Measurements from ENCODE around the gene RPL13A. TPM values are rescaled to one million over a fixed set of nuclear protein-coding genes. Genes with fewer than 3 reads are reported as not detected.

Gene RPL13A
- polyA plus RNA-seq (2013, experiment 1 of 2), result 5,150 TPM
- polyA plus RNA-seq (2013, experiment 2 of 2), result 5,166 TPM

DNA sequence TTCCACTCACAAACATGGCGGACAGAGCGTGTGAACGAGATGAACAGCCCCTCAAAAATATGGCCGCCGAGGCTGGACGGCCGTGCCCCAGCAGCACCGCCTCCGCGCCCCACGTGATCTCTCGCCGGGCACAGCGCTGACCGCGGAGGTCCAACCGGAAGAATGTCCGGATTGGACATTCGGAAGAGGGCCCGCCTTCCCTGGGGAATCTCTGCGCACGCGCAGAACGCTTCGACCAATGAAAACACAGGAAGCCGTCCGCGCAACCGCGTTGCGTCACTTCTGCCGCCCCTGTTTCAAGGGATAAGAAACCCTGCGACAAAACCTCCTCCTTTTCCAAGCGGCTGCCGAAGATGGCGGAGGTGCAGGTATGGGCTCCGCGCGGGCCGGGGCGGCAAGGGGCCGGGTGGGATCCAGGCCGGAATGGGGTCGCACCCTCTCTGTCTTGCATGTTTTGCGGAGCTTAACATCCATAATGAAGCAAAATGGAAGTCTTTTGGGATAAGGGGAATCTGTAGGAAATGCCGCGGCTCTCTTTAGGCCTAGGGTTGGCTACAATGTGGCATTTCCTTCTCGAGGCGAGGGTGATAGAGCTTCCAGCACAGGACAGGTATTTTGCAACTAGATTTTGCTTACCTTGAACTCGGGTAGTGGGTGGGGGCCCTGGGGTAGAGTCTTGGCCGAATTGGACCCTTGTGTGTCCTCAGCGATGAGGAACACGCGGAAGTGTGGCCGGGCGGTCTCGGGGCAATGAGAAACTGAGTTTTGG is at the start of gene RPL13A:
TSS of gene RPL13A (plus strand) at position 332 of the 769 bp plus-strand sequence. CDS start at position 354, 22 bp downstream.
- WGBS (ENCODE audit: extremely low coverage, insufficient coverage, low lambda C conversion rate), result no CpG with 5 or more reads among the region's 57 CpGs
- Histone ChIP-seq H3K23ac (ENCODE audit: low read length) (peak within 1 kb of the TSS; percentile 90), H3K4me1 (ENCODE audit: control insufficient read depth, low read depth, low read length) (peaks cover 2% of the 10 kb centered on the region), H4K5ac (ENCODE audit: low read length) (peak within 1 kb of the TSS; percentile 44), H2BK120ac (ENCODE audit: low read depth, low read length) (peak within 1 kb of the TSS; percentile 73), H3K4me3 (ENCODE audit: low read length) (peak within 1 kb of the TSS; percentile 85), H2BK5ac (ENCODE audit: low read length) (peak within 1 kb of the TSS; percentile 44), H4K8ac (ENCODE audit: low read depth, low read length) (peak within 1 kb of the TSS; percentile 60), H3K18ac (ENCODE audit: low read length) (peak within 1 kb of the TSS; percentile 91), H3K27ac (ENCODE audit: low read depth, low read length) (peak within 1 kb of the TSS; percentile 85), H3K56ac (ENCODE audit: low read length) (peak within 1 kb of the TSS; percentile 99), H3K27me3 (ENCODE audit: insufficient read depth, low read length, poor library complexity) (no peaks in the 10 kb centered on the region), H3K36me3 (ENCODE audit: control insufficient read depth, insufficient read depth, low read length) (peaks cover 27% of the 10 kb centered on the region), H3K4ac (ENCODE audit: low read depth, low read length) (peak within 1 kb of the TSS; percentile 91), H3K4me2 (ENCODE audit: low read length) (peak within 1 kb of the TSS; percentile 69), H3K9ac (ENCODE audit: low read length) (peak within 1 kb of the TSS; percentile 100), H3K79me1 (ENCODE audit: low read length) (peaks cover 13% of the 10 kb centered on the region), H2BK15ac (replicated peaks; ENCODE audit: low read depth) (no peak within 1 kb of the TSS), H3K79me2 (ENCODE audit: control insufficient read depth, insufficient read depth, low read length) (peaks cover 34% of the 10 kb centered on the region), H2AK5ac (ENCODE audit: low read length) (peak within 1 kb of the TSS; percentile 98)
- peak; percentile 100 for DNase-seq

DNA sequence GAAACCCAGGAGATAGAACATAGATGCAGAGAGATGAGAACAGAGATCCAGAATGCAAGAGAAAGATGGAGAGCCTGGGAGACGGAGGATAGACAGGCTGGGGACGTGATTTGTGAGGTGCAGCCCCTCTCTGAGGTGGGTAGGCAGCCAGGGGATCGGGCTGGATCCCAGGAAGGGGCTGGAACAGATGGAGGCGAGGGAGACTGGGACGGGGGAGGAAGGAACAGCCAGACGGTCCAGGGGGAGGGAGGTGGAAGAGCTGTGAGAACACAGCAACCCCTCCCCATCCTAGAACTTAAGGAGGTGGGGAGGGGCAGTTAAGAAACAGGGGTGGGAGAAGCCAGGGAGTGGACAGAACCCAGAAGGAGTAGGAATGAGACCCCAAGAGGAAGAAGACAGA is 49.1 kb upstream of the RPL13A start:
- H3K4me2 ChIP-seq (ENCODE audit: low read length), result no peak overlapping the region
- H3K4me1 ChIP-seq (ENCODE audit: control insufficient read depth, low read depth, low read length), result peaks cover 2% of the 10 kb centered on the region

DNA sequence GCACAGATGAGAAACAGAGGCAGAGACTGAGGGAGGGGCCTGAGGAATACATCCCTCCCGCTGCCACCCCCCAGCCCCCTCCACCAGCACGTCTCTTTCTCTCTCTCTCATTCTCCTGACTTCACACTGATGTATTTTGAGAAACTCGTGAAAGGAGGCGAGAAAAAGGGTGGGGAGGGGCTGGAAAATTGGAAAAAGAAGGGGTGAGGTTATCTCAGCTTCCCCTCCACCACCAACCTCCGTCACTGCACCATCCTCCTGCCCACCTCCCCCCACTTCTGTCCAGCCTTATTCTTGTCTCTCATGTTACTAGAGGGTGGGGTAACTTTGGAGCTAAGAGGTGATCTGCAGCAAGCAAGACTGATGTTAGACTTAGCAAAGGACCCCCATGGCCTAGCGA is 47.6 kb upstream of the RPL13A start:
- Histone ChIP-seq H3K4me1 (ENCODE audit: control insufficient read depth, low read depth, low read length) (peaks cover 2% of the 10 kb centered on the region), H2BK120ac (ENCODE audit: low read depth, low read length) (no peak overlapping the region), H3K56ac (ENCODE audit: low read length) (no peak overlapping the region), H3K79me1 (ENCODE audit: low read length) (no peaks in the 10 kb centered on the region), H3K36me3 (ENCODE audit: control insufficient read depth, insufficient read depth, low read length) (no peaks in the 10 kb centered on the region), H3K79me2 (ENCODE audit: control insufficient read depth, insufficient read depth, low read length) (no peaks in the 10 kb centered on the region), H4K8ac (ENCODE audit: low read depth, low read length) (no peak overlapping the region), H3K4me2 (ENCODE audit: low read length) (no peak overlapping the region), H3K27me3 (ENCODE audit: insufficient read depth, low read length, poor library complexity) (peaks cover 36% of the 10 kb centered on the region), H2BK5ac (ENCODE audit: low read length) (no peak overlapping the region), H3K27ac (ENCODE audit: low read depth, low read length) (no peak overlapping the region), H3K23ac (ENCODE audit: low read length) (no peak overlapping the region), H3K4me3 (ENCODE audit: low read length) (no peak overlapping the region), H3K9ac (ENCODE audit: low read length) (no peak overlapping the region), H2BK15ac (replicated peaks; ENCODE audit: low read depth) (no peak overlapping the region), H4K5ac (ENCODE audit: low read length) (no peak overlapping the region), H2AK5ac (ENCODE audit: low read length) (no peak overlapping the region), H3K4ac (ENCODE audit: low read depth, low read length) (no peak overlapping the region), H3K18ac (ENCODE audit: low read length) (no peak overlapping the region)
- no CpG with 5 or more reads among the region's 6 CpGs for WGBS (ENCODE audit: extremely low coverage, insufficient coverage, low lambda C conversion rate)
- no peak for DNase-seq

More for the DNA sequence above, 49.1 kb upstream of the RPL13A start:
- Histone ChIP-seq H3K9ac (ENCODE audit: low read length) (no peak overlapping the region), H3K56ac (ENCODE audit: low read length) (no peak overlapping the region), H2AK5ac (ENCODE audit: low read length) (no peak overlapping the region), H3K27me3 (ENCODE audit: insufficient read depth, low read length, poor library complexity) (peaks cover 39% of the 10 kb centered on the region), H4K8ac (ENCODE audit: low read depth, low read length) (no peak overlapping the region), H3K4me3 (ENCODE audit: low read length) (no peak overlapping the region), H3K27ac (ENCODE audit: low read depth, low read length) (no peak overlapping the region), H3K36me3 (ENCODE audit: control insufficient read depth, insufficient read depth, low read length) (no peaks in the 10 kb centered on the region), H3K79me2 (ENCODE audit: control insufficient read depth, insufficient read depth, low read length) (no peaks in the 10 kb centered on the region), H3K4ac (ENCODE audit: low read depth, low read length) (no peak overlapping the region), H3K18ac (ENCODE audit: low read length) (no peak overlapping the region), H2BK5ac (ENCODE audit: low read length) (no peak overlapping the region), H4K5ac (ENCODE audit: low read length) (no peak overlapping the region), H3K23ac (ENCODE audit: low read length) (no peak overlapping the region), H2BK120ac (ENCODE audit: low read depth, low read length) (no peak overlapping the region), H2BK15ac (replicated peaks; ENCODE audit: low read depth) (no peak overlapping the region), H3K79me1 (ENCODE audit: low read length) (no peaks in the 10 kb centered on the region)
- no peak for DNase-seq
- no CpG with 5 or more reads among the region's 6 CpGs for WGBS (ENCODE audit: extremely low coverage, insufficient coverage, low lambda C conversion rate)

DNA sequence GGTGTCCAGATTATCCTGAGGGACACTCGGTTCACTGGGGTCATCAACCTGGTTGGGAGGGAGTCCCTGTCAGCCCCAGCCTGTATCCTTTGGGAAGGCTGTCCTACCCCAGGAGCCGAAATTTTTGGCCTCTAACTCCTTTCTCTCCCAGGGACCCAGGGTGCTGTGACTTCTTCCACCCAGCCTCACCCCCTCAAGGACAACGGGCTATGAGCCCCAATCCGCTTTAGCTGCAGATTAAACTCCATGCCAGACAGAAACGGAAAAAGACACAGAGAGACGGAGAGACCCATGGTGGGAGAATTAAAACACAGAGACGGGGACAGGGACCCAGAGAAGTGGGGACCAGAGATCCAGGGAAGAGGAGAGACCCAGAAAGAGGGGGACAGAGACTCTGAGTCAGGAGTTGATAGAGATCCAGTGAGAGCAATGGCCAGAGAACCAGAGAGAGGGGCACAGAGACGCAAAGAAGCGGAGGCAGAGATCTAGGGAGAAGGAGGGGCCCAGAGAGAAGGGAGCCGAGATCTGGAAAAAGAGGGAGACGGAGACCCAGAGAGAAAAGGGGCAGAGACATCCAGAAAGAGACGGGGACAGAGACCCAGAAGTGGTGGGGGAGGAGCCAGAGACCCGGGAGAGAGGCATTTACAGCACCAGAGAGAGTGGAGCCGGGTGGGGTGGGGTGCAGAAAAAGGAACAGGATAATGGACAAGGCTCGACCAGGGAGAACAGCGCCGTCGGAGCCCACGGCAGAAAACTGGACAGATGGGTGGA is 46.8 kb upstream of the RPL13A start:
- Histone ChIP-seq H3K27ac (ENCODE audit: low read depth, low read length) (no peak overlapping the region), H2AK5ac (ENCODE audit: low read length) (no peak overlapping the region), H2BK120ac (ENCODE audit: low read depth, low read length) (no peak overlapping the region), H3K4me2 (ENCODE audit: low read length) (no peak overlapping the region), H3K79me2 (ENCODE audit: control insufficient read depth, insufficient read depth, low read length) (no peaks in the 10 kb centered on the region), H3K79me1 (ENCODE audit: low read length) (no peaks in the 10 kb centered on the region), H4K5ac (ENCODE audit: low read length) (no peak overlapping the region), H3K9ac (ENCODE audit: low read length) (no peak overlapping the region), H3K27me3 (ENCODE audit: insufficient read depth, low read length, poor library complexity) (peaks cover 36% of the 10 kb centered on the region), H2BK5ac (ENCODE audit: low read length) (no peak overlapping the region), H3K23ac (ENCODE audit: low read length) (no peak overlapping the region), H2BK15ac (replicated peaks; ENCODE audit: low read depth) (no peak overlapping the region), H4K8ac (ENCODE audit: low read depth, low read length) (no peak overlapping the region), H3K18ac (ENCODE audit: low read length) (no peak overlapping the region), H3K4me1 (ENCODE audit: control insufficient read depth, low read depth, low read length) (peaks cover 2% of the 10 kb centered on the region), H3K36me3 (ENCODE audit: control insufficient read depth, insufficient read depth, low read length) (no peaks in the 10 kb centered on the region), H3K56ac (ENCODE audit: low read length) (no peak overlapping the region), H3K4ac (ENCODE audit: low read depth, low read length) (no peak overlapping the region), H3K4me3 (ENCODE audit: low read length) (no peak overlapping the region)
- no CpG with 5 or more reads among the region's 19 CpGs for WGBS (ENCODE audit: extremely low coverage, insufficient coverage, low lambda C conversion rate)
- DNase-seq, result no peak

DNA sequence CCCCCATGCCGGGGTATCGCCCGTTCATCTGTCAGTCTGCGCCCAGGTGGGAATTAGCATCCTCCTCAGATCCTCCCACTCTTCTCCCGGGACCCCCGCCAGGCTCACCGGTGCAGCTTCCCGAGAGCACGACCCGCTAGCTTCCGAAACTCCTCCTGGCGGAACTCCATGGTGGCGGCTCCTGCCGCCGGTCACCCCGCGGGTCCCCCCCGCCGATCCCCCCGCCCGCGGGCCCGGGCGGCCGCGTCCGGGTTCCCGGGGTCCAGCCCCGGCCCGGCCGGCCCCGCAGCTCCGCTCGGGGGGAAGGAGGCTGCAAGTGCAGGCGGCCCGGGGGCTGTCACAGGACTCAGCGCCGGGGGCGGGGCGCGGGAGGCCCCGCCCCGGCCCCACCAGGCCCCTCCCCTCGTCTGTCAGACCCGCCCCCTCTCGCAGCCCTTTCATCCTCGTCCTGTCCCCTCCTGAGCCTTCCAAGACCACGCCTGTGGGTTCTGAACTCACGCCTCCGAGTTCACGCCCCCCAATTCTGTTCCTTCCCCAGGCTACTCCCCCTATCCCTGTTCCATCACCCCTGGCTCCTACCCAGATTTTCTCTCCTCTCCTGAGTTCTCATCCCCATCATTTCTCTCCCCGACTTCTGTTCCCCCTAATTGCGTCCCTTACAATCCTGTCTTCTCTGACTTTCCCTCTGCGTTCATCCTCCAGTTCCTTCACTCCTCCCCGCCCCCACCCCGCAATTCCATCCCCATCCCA is 46.0 kb upstream of the RPL13A start, which contains the start of gene SLC17A7:
TSS of gene SLC17A7 (minus strand) at position 318 of the 750 bp plus-strand sequence. CDS start at position 170, 148 bp downstream.
- H2BK15ac ChIP-seq (replicated peaks; ENCODE audit: low read depth), result no peak within 1 kb of the TSS
- WGBS (ENCODE audit: extremely low coverage, insufficient coverage, low lambda C conversion rate), result no CpG with 5 or more reads among the region's 56 CpGs
- H4K8ac ChIP-seq (ENCODE audit: low read depth, low read length), result no peak within 1 kb of the TSS
- H3K79me1 ChIP-seq (ENCODE audit: low read length), result no peaks in the 10 kb centered on the region
- H2BK5ac ChIP-seq (ENCODE audit: low read length), result no peak within 1 kb of the TSS
- no peak within 1 kb of the TSS for H3K18ac ChIP-seq (ENCODE audit: low read length)
- H3K4me2 ChIP-seq (ENCODE audit: low read length), result peak within 1 kb of the TSS; percentile 35
- peak; percentile 68 for DNase-seq
- H3K4me3 ChIP-seq (ENCODE audit: low read length), result no peak within 1 kb of the TSS
- no peak within 1 kb of the TSS for H3K23ac ChIP-seq (ENCODE audit: low read length)
- H3K36me3 ChIP-seq (ENCODE audit: control insufficient read depth, insufficient read depth, low read length), result no peaks in the 10 kb centered on the region
- no peak within 1 kb of the TSS for H3K9ac ChIP-seq (ENCODE audit: low read length)
- no peak within 1 kb of the TSS for H3K4ac ChIP-seq (ENCODE audit: low read depth, low read length)
- H3K56ac ChIP-seq (ENCODE audit: low read length), result peak within 1 kb of the TSS; percentile 18
- peaks cover 36% of the 10 kb centered on the region for H3K27me3 ChIP-seq (ENCODE audit: insufficient read depth, low read length, poor library complexity)
- no peak within 1 kb of the TSS for H2AK5ac ChIP-seq (ENCODE audit: low read length)
- no peak within 1 kb of the TSS for H2BK120ac ChIP-seq (ENCODE audit: low read depth, low read length)
- no peak within 1 kb of the TSS for H3K27ac ChIP-seq (ENCODE audit: low read depth, low read length)
- H4K5ac ChIP-seq (ENCODE audit: low read length), result no peak within 1 kb of the TSS
- no peaks in the 10 kb centered on the region for H3K79me2 ChIP-seq (ENCODE audit: control insufficient read depth, insufficient read depth, low read length)
- H3K4me1 ChIP-seq (ENCODE audit: control insufficient read depth, low read depth, low read length), result peaks cover 2% of the 10 kb centered on the region

Measured in mesendoderm (in vitro differentiated cells).